Measurements from ENCODE around the gene RHD.

Gene RHD

GRCh38 chr1:25239681-25240541, 32.4 kb upstream of the RHD start:
- H3K4me3 ChIP-seq (ENCODE audit: low read depth, low read length) = peak overlapping the region; percentile 57
- DNase-seq (ENCODE audit: low read depth) = peak; percentile 85
- TF ChIP-seq CTCF (IDR thresholded peaks at IDR 0.05; ENCODE audit: low read depth, low read length, missing control alignments) = peak; percentile 77

- no peak overlapping the region for H3K4me3 ChIP-seq (ENCODE audit: low read depth, low read length)
- DNase-seq (ENCODE audit: low read depth) = no peak
- TF ChIP-seq CTCF (IDR thresholded peaks at IDR 0.05; ENCODE audit: low read depth, low read length, missing control alignments) = no peak
These were observed 28.4 kb upstream of the RHD start for GRCh38 chr1:25243907-25244306.

- no peak for DNase-seq (ENCODE audit: low read depth)
- no peak for TF ChIP-seq CTCF (IDR thresholded peaks at IDR 0.05; ENCODE audit: low read depth, low read length, missing control alignments)
These were observed 26.9 kb upstream of the RHD start for GRCh38 chr1:25245393-25245792.

GRCh38 chr1:25245809-25246599, 26.3 kb upstream of the RHD start:
- TF ChIP-seq CTCF (IDR thresholded peaks at IDR 0.05; ENCODE audit: low read depth, low read length, missing control alignments) = no peak
- no peak for DNase-seq (ENCODE audit: low read depth)

More at GRCh38 chr1:25245393-25245792, 26.9 kb upstream of the RHD start:
- peak overlapping the region; percentile 67; the same call in 1 of the 2 replicates for H3K4me3 ChIP-seq (ENCODE audit: low read depth, low read length)

GRCh38 chr1:25246600-25247023, 25.7 kb upstream of the RHD start:
- peak overlapping the region; percentile 67 for H3K4me3 ChIP-seq (ENCODE audit: low read depth, low read length)
- TF ChIP-seq CTCF (IDR thresholded peaks at IDR 0.05; ENCODE audit: low read depth, low read length, missing control alignments) = no peak
- no peak for DNase-seq (ENCODE audit: low read depth)

More at GRCh38 chr1:25245809-25246599, 26.3 kb upstream of the RHD start:
- H3K4me3 ChIP-seq (ENCODE audit: low read depth, low read length) = peak overlapping the region; percentile 67

GRCh38 chr1:25247024-25247828, 25.1 kb upstream of the RHD start, which contains the start of gene RSRP1:
RSRP1 (minus strand) TSS chr1:25247454; CDS start chr1:25246963, 491 bp downstream.
- no peak for TF ChIP-seq CTCF (IDR thresholded peaks at IDR 0.05; ENCODE audit: low read depth, low read length, missing control alignments)
- DNase-seq (ENCODE audit: low read depth) = peak; percentile 93
- peak within 1 kb of the TSS; percentile 67 for H3K4me3 ChIP-seq (ENCODE audit: low read depth, low read length)
